NCI-H2107 treated with DMSO at 0.1 percent for 48 hours (cell line): ENCODE measurements around the gene OPA3.
"Not testable (repeated sequence)": the region's sequence is repeated elsewhere in the genome, so short reads cannot be mapped to it uniquely, and the experiment has no call there.

Experiments
- DNase-seq: peaks from one replicate; lab custom pipeline; 2025; ENCODE audit not compliant: unreplicated experiment; lab: John Stamatoyannopoulos, UW

OPA3 gene

DNA sequence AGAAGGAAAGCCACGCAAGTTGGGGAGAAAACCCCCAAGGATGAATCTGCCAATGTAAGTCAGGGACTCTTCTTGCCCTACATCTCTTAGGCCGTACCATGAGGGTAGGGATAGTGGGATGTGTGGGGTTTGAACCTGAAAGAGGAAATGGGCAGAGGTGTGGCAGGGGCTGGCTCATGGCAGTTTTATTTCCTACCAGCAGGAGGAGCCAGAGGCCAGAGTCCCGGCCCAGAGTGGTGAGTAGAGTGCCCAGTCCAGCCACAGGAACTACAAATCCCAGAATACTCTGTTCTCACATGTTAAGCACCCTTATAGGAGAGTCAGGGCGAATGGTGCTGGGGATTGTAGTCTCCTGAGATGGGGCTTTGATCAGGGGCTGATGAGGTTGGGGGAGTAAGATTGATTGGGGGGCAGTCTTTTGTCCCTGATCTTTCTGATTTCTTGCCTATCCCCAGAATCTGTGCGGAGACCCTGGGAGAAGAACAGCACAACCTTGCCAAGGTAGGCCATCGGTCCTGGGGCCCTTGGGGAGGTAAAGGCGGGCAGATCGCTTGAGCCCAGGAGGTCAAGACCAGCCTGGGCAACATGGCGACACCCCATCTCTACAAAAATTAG lies 60.9 kb downstream of the OPA3 start:
- DNase-seq, result peak; percentile 73

DNA sequence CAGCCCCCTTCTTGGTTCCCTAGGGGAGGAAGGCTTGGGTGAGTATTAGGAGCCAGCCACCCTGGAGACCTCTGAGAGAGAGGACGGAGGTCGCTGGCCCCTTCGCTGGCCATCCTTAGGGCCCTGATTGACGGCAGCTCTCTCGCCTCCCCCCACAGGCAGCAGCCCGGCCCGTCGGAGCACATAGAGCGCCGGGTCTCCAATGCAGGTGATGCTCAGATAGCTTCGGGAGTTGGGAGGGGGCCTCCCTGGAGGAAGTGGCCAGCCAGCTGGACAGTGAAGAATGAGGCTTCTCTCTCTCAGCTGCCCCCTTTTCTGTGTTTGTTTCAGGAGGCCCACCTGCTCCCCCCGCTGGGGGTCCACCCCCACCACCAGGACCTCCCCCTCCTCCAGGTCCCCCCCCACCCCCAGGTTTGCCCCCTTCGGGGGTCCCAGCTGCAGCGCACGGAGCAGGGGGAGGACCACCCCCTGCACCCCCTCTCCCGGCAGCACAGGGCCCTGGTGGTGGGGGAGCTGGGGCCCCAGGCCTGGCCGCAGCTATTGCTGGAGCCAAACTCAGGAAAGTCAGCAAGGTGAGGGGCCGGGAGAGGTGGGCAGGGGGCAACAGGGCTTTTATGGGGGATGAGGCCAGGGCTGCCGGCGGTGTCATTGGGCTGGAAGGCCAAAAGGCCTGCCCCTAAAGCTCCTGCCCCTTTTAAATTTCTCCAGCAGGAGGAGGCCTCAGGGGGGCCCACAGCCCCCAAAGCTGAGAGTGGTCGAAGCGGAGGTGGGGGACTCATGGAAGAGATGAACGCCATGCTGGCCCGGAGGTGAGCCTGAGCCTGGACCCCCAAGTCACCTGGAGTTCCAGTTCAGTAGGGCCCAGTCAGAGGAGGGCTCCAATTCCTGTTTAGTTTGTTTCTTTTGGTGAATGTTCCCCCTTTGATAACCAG lies 62.3 kb downstream of the OPA3 start:
- no peak for DNase-seq

DNA sequence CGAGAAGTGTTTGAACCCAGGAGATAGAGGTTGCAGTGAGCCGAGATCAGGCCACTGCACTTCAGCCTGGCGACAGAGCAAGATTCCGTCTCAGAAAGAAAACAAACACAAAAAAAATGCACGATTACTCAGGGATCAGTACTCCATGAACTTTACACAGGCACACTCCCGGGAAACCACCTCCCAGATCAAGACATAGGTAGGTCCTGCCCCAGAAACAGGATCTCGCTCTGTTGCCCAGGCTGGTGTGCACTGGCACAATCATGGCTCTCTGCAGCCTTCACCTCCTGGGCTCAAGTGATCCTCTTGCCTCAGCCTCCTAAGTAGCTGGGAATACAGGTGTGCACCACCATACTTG lies 66.2 kb downstream of the OPA3 start:
- no peak for DNase-seq

DNA sequence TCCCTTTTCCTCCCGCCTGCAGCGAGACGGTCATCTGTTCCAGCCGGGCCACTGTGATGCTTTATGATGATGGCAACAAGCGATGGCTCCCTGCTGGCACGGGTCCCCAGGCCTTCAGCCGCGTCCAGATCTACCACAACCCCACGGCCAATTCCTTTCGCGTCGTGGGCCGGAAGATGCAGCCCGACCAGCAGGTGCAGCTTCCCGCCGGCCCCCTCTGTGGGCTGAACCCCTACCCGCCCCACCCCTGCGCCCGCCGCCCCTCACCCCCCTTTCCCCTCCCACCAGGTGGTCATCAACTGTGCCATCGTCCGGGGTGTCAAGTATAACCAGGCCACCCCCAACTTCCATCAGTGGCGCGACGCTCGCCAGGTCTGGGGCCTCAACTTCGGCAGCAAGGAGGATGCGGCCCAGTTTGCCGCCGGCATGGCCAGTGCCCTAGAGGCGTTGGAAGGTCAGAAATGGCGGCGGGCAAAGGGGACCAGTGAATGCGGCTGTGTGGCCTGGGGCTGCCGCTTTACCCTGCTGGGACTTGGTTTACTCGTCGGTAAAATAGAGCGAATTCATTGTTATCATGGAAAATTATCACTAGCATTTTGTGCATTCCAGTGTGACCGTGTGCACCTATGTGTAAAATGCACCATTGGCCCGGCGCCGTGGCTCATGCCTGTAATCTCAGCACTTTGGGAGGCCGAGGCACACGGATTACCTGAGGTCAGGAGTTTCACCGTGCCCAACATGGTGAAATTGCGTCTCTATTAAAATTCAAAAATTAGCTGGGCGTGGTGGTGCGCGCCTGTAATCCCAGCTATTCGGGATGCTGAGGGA lies 66.7 kb downstream of the OPA3 start:
- no peak for DNase-seq

DNA sequence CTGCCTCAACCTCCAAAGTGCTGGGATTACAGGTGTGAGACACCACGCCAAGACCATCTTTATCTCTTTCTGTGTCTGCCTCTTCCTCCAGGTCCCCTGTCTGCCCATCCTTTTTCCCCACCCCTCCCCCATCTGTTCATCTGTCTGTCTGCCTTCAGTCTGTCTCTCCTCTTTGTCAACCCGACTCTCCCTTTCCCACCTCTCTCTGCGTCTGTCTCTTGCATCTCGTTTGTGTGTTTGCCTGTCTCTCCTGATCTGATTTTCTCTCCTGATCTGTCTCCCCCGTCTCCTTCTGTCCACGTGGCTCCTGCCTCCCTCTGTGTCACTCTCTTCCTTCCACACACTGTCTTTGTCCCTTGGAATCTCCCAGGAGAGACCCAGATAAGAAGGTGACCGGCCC lies 67.4 kb downstream of the OPA3 start:
- no peak for DNase-seq

DNA sequence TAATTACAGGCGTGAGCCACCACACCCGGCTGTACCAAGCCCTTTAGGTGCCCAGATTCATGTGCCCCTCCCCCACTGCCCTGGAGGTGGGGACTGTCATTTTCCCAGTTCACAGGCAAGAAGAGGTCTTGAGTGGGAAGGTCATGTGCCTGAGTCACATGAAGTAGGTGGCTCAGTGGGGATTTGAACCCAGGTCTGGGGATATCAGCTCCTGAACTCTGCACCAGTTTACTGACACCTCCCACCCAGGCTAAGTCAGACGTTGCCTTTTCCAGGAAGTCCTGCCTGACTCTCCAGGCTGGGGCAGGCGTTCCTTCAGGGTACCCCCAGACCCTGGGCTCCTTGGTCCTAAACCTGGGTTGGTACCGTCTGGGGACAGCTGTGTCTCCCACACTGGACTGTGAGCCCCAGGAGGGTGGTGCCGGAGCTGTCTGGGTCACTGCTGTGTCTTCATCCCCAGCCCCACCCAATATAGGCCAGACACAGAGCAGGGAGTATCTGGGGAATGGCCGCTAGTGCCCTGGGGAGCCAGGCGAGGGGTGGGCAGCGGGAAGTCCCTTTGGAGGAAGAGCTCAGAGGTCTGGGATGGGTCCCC lies 68.7 kb downstream of the OPA3 start:
- DNase-seq, result no peak

DNA sequence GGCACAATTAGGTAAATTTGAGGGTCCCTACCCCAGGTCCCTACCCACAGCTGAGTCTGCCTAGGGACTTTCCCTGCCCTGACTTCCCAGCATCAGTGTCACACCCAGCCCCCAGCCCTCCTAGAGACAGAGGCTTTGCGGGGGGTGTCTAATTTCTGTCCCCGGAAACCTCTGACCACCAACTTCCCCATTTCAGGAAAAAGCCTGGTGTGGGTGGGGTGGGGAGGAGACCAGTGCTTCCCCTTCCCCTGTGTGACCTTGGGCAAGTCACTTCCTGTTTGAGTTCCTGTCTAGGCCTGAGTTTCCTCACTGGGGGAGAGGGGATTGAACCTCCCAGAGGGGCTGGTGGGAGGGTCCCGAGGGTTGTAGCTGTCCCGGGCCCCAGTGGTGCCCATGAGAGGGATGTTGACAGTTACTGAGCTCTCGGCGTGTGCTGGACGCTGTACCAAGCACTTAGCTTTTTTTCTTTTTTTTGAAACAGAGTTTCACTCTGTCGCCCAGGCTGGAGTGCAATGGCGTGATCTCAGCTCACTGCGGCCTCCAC lies 69.4 kb downstream of the OPA3 start:
- no peak for DNase-seq

DNA sequence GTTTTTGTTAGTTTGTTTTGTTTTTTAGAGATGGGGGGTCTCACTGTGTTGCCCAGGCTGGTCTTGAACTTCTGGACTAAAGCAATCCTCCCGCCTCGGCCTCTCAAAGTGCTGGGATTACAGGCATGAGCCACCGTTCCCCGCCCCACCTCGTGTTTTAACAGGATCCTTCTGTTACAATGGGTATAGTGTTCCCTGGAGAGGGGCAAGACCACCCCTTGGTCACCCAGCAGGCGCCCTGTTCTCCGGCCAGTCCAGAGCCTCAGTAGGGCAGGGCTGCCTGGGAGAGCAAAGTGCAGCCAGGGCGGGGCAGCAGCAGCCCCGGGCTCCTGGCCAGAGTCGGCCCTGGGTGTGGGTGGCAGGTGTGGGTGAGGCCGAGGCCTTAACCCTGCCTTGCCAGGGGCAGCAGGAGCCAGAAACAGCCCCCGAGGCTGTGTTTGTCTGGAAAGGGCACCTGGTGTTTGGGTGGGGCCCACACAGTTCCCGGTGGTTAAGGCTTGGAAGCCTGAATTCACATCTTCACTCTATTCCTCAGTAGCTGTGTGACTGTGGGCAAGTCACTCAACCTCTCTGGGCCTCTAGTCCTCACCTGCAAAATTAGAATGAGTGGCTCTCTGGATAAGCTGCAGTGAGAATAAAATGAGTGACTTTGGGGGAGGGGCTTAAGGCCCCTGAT lies 70.1 kb downstream of the OPA3 start:
- DNase-seq, result no peak

DNA sequence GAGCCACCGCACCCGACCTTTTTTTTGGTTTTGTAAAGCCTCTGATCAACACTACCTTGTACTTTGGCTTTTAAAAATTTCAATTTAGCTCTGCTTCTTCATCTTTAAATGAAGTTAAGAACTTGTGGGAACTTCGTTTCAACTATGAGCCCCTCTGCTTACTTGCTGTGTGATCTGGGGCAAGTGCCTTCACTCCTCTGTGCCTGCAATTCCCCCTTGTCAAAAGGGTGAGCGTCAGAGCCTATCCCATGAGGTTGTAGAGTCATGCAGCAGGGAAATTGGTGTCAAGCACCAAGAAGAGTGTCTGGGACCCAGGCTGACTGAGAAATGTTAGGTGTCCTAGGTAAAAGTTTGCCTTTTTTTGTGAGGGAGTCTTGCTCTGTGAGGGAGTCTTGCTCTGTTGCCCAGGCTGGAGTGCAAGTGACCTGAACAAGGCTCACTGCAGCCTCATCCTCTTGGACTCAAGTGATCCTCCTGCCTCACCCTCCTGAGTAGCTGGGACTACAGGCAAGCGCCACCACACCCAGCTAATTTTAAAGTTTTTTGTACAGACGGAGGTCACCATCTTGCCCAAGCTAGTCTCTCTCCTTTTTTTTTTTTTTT lies 71.6 kb downstream of the OPA3 start:
- DNase-seq, result no peak

DNA sequence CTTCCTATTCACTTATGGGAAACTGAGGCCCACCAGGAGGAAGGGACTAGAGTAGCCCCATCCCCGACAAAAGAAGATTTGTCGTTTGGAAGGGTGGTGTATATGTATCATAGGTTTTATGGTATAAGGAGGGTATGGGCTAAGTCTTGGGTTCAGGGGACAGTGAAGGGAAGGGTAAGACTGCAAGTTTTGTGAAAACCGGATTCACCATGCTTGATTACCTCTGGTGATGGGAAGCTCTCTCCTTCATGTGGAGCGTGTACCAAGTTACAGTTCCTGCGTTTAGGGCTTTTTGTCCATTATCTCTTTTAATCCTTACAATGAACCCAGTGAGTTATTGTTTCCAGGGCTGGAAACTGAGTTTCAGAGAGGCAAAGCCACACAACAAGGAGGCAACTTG lies 73.5 kb downstream of the OPA3 start:
- no peak for DNase-seq

DNA sequence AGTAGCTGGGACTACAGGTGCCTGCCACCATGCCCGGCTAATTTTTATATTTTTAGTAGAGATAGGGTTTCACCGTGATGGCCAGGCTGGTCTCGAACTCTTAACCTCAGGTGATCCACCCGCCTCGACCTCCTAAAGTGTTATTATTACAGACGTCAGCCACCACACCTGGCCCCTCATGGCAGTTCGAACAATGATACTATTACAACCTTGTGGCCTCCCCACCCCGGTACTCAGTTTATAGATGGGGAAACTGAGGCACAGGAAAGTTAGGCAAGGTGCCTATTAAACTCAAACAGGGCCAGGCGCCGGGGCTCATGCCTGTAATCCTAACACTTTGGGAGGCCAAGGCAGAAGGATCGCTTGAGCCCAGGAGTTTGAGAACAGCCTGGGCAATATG lies 74.2 kb downstream of the OPA3 start:
- DNase-seq, result not testable (repeated sequence)

DNA sequence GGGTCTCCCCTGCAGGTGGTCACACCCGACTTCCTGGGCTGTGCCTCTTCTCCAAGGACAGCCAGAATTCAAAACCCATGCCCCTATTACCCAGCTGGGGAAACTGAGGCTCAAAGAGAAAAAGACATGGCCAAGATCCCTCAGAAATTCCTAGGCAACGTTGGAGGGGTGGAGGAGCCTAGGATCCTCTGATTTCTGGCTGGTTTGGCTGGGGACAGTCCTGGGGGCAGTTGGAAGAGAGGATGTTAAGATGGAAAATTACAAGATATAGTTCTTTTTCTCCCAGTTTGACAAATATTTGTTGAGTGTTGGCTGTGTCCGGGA lies 74.9 kb downstream of the OPA3 start:
- DNase-seq, result no peak

DNA sequence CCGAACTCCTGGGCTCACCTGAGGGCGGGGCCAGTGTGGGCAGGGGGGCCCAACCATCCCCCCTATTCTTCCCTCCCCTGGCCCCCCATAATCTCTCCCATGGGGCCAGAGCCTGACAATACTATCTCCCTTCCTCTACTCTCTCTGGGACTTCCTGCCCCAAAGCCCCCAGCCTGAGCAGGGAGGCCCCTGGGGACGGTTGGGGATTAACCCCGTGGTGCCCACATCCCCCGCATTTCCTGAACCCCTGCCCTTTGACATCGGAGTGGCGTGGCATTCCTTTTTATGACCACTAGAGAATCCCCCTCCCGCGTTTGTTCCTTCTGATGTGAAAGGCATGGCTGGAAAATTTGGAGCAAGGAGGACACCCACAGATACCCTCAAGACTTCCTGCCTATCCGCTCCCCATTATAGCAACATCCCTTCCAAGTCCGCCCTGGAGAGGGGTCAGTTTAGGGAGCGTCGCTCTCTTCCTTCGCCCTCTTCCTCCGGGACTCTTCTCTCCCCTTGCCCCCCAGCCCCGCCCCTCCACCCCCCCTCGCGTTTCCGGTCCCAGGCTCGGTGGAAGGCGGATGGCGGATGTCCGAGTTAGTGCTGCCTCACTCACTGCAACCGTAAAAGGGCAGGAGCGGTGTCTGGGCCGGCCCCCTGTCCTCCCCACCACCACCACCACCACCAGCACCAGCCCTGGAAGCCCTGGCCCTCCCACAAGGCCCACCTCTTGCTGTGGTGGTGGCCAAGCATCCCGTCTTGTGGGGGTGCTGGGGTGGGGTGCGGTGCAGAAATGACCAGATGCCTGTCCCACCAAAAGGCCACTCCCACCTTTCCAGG lies 75.5 kb downstream of the OPA3 start:
- DNase-seq, result no peak

DNA sequence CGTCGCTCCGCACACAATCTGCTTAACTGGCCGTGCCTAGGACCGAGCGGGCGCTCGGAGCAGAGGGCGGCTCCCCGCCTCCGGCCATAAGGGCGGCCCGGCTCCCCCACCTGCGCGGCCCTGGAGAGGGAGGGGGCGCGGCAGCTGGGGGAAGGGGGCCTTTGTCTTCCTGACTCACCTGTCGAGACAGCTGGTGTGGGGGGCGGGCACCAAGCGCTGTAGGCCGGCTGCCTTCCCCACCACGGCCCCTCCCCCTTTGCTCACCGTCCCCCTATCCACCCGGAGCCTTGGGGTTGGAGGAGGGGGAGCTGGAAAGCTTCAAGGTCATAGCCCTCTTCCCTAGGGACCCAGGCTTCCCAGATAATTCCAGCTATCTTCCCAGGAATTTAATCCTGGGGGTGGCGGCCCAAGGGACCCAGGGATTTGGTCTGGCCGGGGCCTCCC lies 76.2 kb downstream of the OPA3 start:
- DNase-seq, result no peak

DNA sequence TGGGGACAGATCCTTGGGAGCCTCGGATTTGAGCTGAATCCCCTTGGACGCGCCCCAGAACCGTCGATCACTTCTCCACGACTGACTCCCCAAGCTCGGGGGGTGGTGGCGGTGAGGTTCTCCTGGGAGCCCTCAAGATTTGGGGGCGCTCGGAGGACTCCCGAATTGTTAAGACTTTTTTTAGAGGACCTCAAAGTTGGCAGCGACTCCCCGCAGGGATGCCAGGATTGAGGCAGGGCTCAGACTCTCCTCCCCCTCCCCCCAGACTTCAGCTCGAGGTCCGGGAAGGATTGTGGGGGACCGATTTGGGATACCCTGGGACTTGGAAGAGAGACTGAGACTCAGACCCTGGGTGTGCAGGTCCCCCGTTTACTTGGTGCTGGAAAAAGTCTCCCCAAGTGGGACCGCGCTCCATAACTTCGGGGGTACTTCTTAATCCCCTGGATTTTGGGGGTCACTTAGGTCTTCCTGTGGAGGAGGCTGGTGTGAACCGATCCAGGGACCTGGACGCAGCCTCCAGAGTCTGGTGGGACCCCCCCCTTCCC lies 76.7 kb downstream of the OPA3 start:
- DNase-seq, result no peak

DNA sequence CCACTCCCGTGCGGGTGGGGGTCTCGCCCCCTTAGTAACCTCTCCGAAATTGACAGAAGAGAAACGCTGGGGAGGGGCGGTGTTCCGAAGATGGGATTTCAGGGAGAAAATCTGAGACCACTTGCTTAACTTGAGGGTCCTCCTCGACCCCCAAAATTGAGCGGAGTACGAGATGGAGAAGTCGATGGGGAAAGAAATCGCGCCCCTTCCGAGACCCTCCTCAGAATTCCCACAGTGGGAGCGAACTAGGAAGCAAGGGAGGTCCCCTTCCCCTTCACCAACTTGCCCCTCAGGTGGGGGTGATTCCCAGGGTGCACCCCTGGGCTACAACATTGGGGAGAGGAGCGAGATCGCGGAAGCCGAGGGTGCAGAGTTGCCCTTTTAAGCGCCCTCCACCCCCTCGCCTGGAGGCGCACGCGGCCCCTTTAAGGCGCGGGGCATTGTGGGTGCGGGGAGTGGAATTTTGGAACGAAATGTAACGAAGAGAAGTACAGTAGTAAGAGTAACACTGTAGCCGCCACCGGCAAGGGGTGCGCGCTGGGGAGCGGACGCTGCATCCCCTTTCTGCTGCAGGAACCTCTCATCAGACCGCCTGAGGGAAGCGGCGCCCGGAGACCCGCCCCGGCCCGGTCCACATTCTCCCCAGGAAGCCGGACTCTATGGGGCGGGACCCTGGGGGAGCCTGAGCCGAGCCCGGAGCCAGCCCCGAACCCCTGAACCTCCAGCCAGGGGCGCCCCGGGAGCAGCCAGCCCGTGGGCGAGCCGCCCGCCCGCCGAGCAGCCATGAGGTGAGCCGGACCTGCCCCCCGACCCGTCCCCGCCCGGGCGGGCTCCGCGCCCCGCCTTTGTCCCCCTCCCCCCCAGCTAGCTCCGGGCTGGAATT lies 77.4 kb downstream of the OPA3 start, which contains the start of gene VASP:
TSS of gene VASP (plus strand) at position 491 of the 883 bp plus-strand sequence. CDS start at position 784, 293 bp downstream.
- DNase-seq, result peak; percentile 49

DNA sequence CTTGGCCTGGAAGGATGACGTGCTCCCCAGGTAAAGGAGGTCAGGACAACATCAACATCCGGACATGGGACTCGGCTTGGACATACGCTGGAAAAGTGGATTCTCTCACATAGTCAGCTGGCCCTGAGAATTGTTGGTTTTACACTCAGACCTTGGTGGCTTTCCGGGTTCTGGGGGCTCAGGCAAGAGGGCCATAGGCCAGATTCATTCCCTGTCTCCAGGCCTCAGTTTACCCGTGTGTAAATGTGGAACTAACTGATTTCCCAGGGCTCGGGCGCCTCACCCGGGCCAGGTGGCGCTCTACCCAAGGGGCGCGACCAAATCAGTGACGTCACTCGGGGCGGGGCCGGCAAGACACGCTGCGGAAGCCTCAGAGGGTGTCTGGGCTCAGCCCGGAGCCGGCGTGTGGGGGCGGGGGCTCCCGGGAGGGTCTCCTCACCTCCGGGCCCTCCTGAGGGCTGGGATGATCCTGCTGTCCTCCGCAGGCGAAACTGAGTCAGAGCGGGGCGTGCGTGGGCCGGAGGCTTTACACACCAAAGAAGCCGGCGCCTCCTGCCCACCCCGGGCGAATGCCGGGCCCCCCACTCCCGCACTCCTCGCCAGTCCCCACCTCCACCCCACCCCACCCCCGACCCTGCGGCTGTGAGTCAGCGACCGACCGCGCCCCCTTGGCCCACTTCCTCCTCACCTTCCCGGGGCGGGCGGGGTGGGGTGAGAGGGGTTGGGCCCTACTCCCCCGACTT lies 78.2 kb downstream of the OPA3 start:
- peak; percentile 56 for DNase-seq

DNA sequence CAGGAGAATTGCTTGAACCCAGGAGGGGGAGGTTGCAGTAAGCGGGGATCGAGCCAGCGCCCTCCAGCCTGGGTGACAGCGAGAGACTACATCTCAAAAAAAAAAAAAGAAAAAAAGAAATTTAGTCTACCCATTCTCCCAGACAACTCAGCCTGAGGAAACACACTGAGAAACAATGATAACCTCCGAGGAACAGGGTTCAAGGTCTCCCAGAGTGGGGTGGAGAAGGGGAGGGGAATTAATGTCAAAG lies 78.7 kb downstream of the OPA3 start:
- no peak for DNase-seq
